Naive thymus-derived CD8-positive, alpha-beta T cell (primary cell): ENCODE data around the gene POLDIP2. TPM values are rescaled to one million over a fixed set of nuclear protein-coding genes. Genes with fewer than 3 reads are reported as not detected.

Experiments
- ATAC-seq, 2 donors: fragments of 150-1000 bp; cut with Tn5 transposase in 1 of 2; sonication (Bioruptor Pico), chemical (Tn5 transposase) in 1 of 2; 1 replicate in 1 of 2; 2 replicates in 1 of 2; pipeline ENCODE4 v1.10.0; 2021; ENCODE audit warnings: mild to moderate bottlenecking in 2 of 2, moderate library complexity in 2 of 2
- POLR2A ChIA-PET: fragments of 350-600 bp; sonication (Branson Sonifier 250); formaldehyde crosslinking; loops from one replicate; lab custom pipeline; 2021; ENCODE audit warnings: antibody characterized with exemption; lab: Charles Lee
- DNase-seq, 10 donors: peaks; one replicate each; pipeline versions ENCODE4 v3.0.0 to v3.0.0-alpha.2; 2020 to 2022
- H3K27ac Mint-ChIP-seq, 10 donors: one replicate each; pipeline ENCODE4 v1.8.0; 2020 to 2022; ENCODE audit warnings: mild to moderate bottlenecking in 10 of 10, mixed read lengths in 10 of 10, moderate library complexity in 4 of 10, inconsistent platforms in 1 of 10
- H3K27me3 Mint-ChIP-seq, 5 donors: one replicate each; pipeline ENCODE4 v1.8.0; 2021 to 2022; ENCODE audit warnings: mixed read lengths in 5 of 5
- H3K36me3 Mint-ChIP-seq, 3 donors: one replicate each; pipeline ENCODE4 v1.8.0; 2020 to 2022; ENCODE audit warnings: mixed read lengths in 3 of 3, mild to moderate bottlenecking in 2 of 3, inconsistent platforms in 1 of 3
- H3K4me1 Mint-ChIP-seq, 4 donors: one replicate each; pipeline ENCODE4 v1.8.0; 2021 to 2022; ENCODE audit warnings: mixed read lengths in 4 of 4
- H3K4me3 Mint-ChIP-seq, 10 donors: one replicate each; pipeline ENCODE4 v1.8.0; 2020 to 2022; ENCODE audit warnings: mild to moderate bottlenecking in 10 of 10, mixed read lengths in 10 of 10, moderate library complexity in 6 of 10, inconsistent platforms in 1 of 10
- H3K9me3 Mint-ChIP-seq, 9 donors: one replicate each; pipeline ENCODE4 v1.8.0; 2020 to 2022; ENCODE audit warnings: mixed read lengths in 9 of 9, mild to moderate bottlenecking in 3 of 9, inconsistent platforms in 1 of 9, moderate library complexity in 1 of 9
- polyA plus RNA-seq, 3 donors: library from polyadenylated mRNA; unstranded; fragments of 300-500 nt; fragmentation: Illumina TruSeq; gene quantifications; one replicate each; pipeline ENCODE4 v1.2.3, GENCODE V29; 2021
- total RNA-seq, 8 experiments: library from RNA in 2 of 8; stranded (reverse) in 2 of 8; gene quantifications; one replicate each; pipeline ENCODE4 v1.2.3 and lab custom pipeline; 2021 to 2026

The POLDIP2 gene
- total and polyA plus RNA-seq, 5 experiments from 2014 or later = 35.4 to 90.3 (median 81.3) TPM

- H3K27ac Mint-ChIP-seq = peak overlapping the region; percentile 85 to 98 (median 94)
- POLR2A ChIA-PET = interaction anchor here (3.0 to 4.9 kb wide), 2 partner anchors 13 to 35 kb away, joined by 12 to 29 read pairs; partner anchors contain the start of genes IFT20, POLDIP2 and TNFAIP1
- H3K27me3 Mint-ChIP-seq = no peaks in the 10 kb centered on the region
- H3K4me3 Mint-ChIP-seq = peak overlapping the region; percentile 86 to 99 (median 96)
- DNase-seq (no peak), ATAC-seq (no peak)
- peaks cover 12 to 25% (median 23%) of the 10 kb centered on the region in 4 donors for H3K4me1 Mint-ChIP-seq
- H3K36me3 Mint-ChIP-seq = peaks cover 0 to 4% (median 3%) of the 10 kb centered on the region in 3 donors
- H3K9me3 Mint-ChIP-seq = no peaks in the 10 kb centered on the region
Observed at GRCh38 chr17:28370744-28371103, 13.4 kb upstream of the POLDIP2 start.

- no peak for DNase-seq
- Mint-ChIP-seq H3K27ac (peak within 1 kb of the TSS; percentile 87 to 98 (median 96)), H3K9me3 (no peaks in the 10 kb centered on the region), H3K36me3 (peaks cover 0 to 4% (median 3%) of the 10 kb centered on the region in 3 donors), H3K4me3 (peak within 1 kb of the TSS; percentile 86 to 99 (median 96)), H3K4me1 (peaks cover 12 to 25% (median 23%) of the 10 kb centered on the region in 4 donors), H3K27me3 (no peaks in the 10 kb centered on the region)
- POLR2A ChIA-PET = interaction anchor here (2.3 to 4.9 kb wide), 3 partner anchors 13 to 34 kb away, joined by 7 to 29 read pairs (median 12); partner anchors contain the start of genes IFT20, POLDIP2 and TNFAIP1
- no peak for ATAC-seq
Observed at GRCh38 chr17:28370035-28370743, 12.9 kb upstream of the POLDIP2 start, which contains the start of gene VTN. VTN (minus strand) TSS chr17:28370307; CDS start chr17:28370203, 104 bp downstream.

GRCh38 chr17:28369684-28370034, 12.3 kb upstream of the POLDIP2 start:
- Mint-ChIP-seq H3K36me3 (peaks cover 0 to 2% (median 0%) of the 10 kb centered on the region in 3 donors), H3K4me1 (peaks cover 9 to 23% (median 22%) of the 10 kb centered on the region in 4 donors), H3K27ac (peak overlapping the region in 8 of 10 donors; percentile 25 to 98 (median 84)), H3K27me3 (no peaks in the 10 kb centered on the region), H3K4me3 (peak overlapping the region in 6 of 10 donors; percentile 23 to 99 (median 71)), H3K9me3 (no peaks in the 10 kb centered on the region)
- DNase-seq = no peak
- peak in 1 of 2 donors; percentile 8 for ATAC-seq
- POLR2A ChIA-PET = interaction anchor here (2.3 to 4.9 kb wide), 3 partner anchors 12 to 34 kb away, joined by 7 to 29 read pairs (median 12); partner anchors contain the start of genes IFT20, POLDIP2 and TNFAIP1

GRCh38 chr17:28368915-28369683, 11.8 kb upstream of the POLDIP2 start:
- no peaks in the 10 kb centered on the region for H3K9me3 Mint-ChIP-seq
- no peak for DNase-seq
- peak overlapping the region in 1 of 10 donors; percentile 18 for H3K4me3 Mint-ChIP-seq
- H3K4me1 Mint-ChIP-seq = peaks cover 9 to 23% (median 22%) of the 10 kb centered on the region in 4 donors
- no peak for ATAC-seq
- H3K27me3 Mint-ChIP-seq = no peaks in the 10 kb centered on the region
- peaks cover 0 to 2% (median 0%) of the 10 kb centered on the region in 3 donors for H3K36me3 Mint-ChIP-seq
- H3K27ac Mint-ChIP-seq = peak overlapping the region in 4 of 10 donors; percentile 20 to 98 (median 46)
- POLR2A ChIA-PET = interaction anchor here (2.3 to 4.9 kb wide), 2 partner anchors 12 to 15 kb away, joined by 7 to 29 read pairs; partner anchors contain the start of gene POLDIP2

GRCh38 chr17:28368306-28368831, 11.0 kb upstream of the POLDIP2 start:
- peak overlapping the region in 4 of 10 donors; percentile 9 to 56 (median 22) for H3K27ac Mint-ChIP-seq
- H3K36me3 Mint-ChIP-seq = peaks cover 0 to 5% (median 0%) of the 10 kb centered on the region in 3 donors
- peaks cover 7 to 19% (median 18%) of the 10 kb centered on the region in 4 donors for H3K4me1 Mint-ChIP-seq
- H3K27me3 Mint-ChIP-seq = no peaks in the 10 kb centered on the region
- no peak overlapping the region for H3K4me3 Mint-ChIP-seq
- no peak for ATAC-seq
- no peaks in the 10 kb centered on the region for H3K9me3 Mint-ChIP-seq
- no peak for DNase-seq
- POLR2A ChIA-PET = interaction anchor here (2.3 to 2.4 kb wide), 2 partner anchors 10 to 16 kb away, joined by 7 to 11 read pairs; partner anchors contain the start of gene POLDIP2

GRCh38 chr17:28367641-28368305, 10.4 kb upstream of the POLDIP2 start:
- Mint-ChIP-seq H3K27ac (peak overlapping the region in 2 of 10 donors; percentile 31 to 59), H3K4me1 (peaks cover 6 to 13% (median 13%) of the 10 kb centered on the region in 4 donors), H3K27me3 (no peaks in the 10 kb centered on the region), H3K36me3 (peaks cover 0 to 10% (median 0%) of the 10 kb centered on the region in 3 donors), H3K9me3 (no peaks in the 10 kb centered on the region), H3K4me3 (no peak overlapping the region)
- DNase-seq (peak in 1 of 10 donors; percentile 30), ATAC-seq (no peak)
- POLR2A ChIA-PET = interaction anchor here (2.4 kb wide), 1 partner anchor 10 kb away, joined by 11 read pairs; the partner anchor contains the start of gene POLDIP2

GRCh38 chr17:28366605-28367004, 9.3 kb upstream of the POLDIP2 start:
- DNase-seq (peak in 1 of 10 donors; percentile 48), ATAC-seq (no peak)
- POLR2A ChIA-PET = interaction anchor here (2.4 kb wide), 1 partner anchor 9 kb away, joined by 11 read pairs; the partner anchor contains the start of gene POLDIP2
- H3K4me1 Mint-ChIP-seq = peaks cover 5 to 9% (median 6%) of the 10 kb centered on the region in 4 donors
- H3K9me3 Mint-ChIP-seq = no peaks in the 10 kb centered on the region
- peaks cover 0 to 22% (median 4%) of the 10 kb centered on the region in 3 donors for H3K36me3 Mint-ChIP-seq
- no peaks in the 10 kb centered on the region for H3K27me3 Mint-ChIP-seq
- H3K4me3 Mint-ChIP-seq = no peak overlapping the region
- H3K27ac Mint-ChIP-seq = peak overlapping the region in 2 of 10 donors; percentile 37 to 65

GRCh38 chr17:28365487-28365886, 8.2 kb upstream of the POLDIP2 start:
- no peak overlapping the region for H3K4me3 Mint-ChIP-seq
- DNase-seq (peak in 1 of 10 donors; percentile 36), ATAC-seq (no peak)
- H3K4me1 Mint-ChIP-seq = peaks cover 0 to 2% (median 1%) of the 10 kb centered on the region in 4 donors
- no peaks in the 10 kb centered on the region for H3K27me3 Mint-ChIP-seq
- H3K36me3 Mint-ChIP-seq = peaks cover 0 to 31% (median 8%) of the 10 kb centered on the region in 3 donors
- H3K9me3 Mint-ChIP-seq = no peaks in the 10 kb centered on the region
- H3K27ac Mint-ChIP-seq = no peak overlapping the region
- POLR2A ChIA-PET = interaction anchor here (0.7 kb wide), 1 partner anchor 15 kb away, joined by 3 read pairs; no protein-coding TSS in a partner anchor

- H3K27me3 Mint-ChIP-seq = no peaks in the 10 kb centered on the region
- no peaks in the 10 kb centered on the region for H3K9me3 Mint-ChIP-seq
- DNase-seq (peak in 1 of 10 donors; percentile 61), ATAC-seq (no peak)
- H3K36me3 Mint-ChIP-seq = peaks cover 0 to 38% (median 11%) of the 10 kb centered on the region in 3 donors
- H3K27ac Mint-ChIP-seq = peak within 1 kb of the TSS in 1 of 10 donors; percentile 11
- peaks cover 0 to 2% (median 0%) of the 10 kb centered on the region in 4 donors for H3K4me1 Mint-ChIP-seq
- POLR2A ChIA-PET = no interaction called here
- H3K4me3 Mint-ChIP-seq = no peak within 1 kb of the TSS
Observed at GRCh38 chr17:28364665-28365363, 7.5 kb upstream of the POLDIP2 start, which contains the start of gene SEBOX. SEBOX (minus strand) TSS chr17:28365199; CDS start chr17:28365151, 48 bp downstream.

GRCh38 chr17:28363776-28364650, 6.7 kb upstream of the POLDIP2 start:
- Mint-ChIP-seq H3K27ac (peak overlapping the region in 1 of 10 donors; percentile 11), H3K4me1 (peaks cover 0 to 3% (median 1%) of the 10 kb centered on the region in 4 donors), H3K36me3 (peaks cover 0 to 44% (median 14%) of the 10 kb centered on the region in 3 donors), H3K27me3 (no peaks in the 10 kb centered on the region), H3K9me3 (no peaks in the 10 kb centered on the region), H3K4me3 (no peak overlapping the region)
- POLR2A ChIA-PET = no interaction called here
- ATAC-seq = no peak
- peak in 1 of 10 donors; percentile 34 for DNase-seq
